Gastrocnemius medialis (tissue), 4 donors: ENCODE results near the gene MS4A4E. TPM values are rescaled to one million over a fixed set of nuclear protein-coding genes. Genes with fewer than 3 reads are reported as not detected.
A peak's percentile ranks its signal among the peaks of the same experiment; 100 is the strongest.

Experiments used
- ATAC-seq, 2 donors: fragments of 150-250 bp; one replicate each; pipeline ENCODE4 v1.9.1; 2016
- DNase-seq, 2 donors: peaks; one replicate each; pipeline ENCODE4 v3.0.0-alpha.2; 2019
- H3K27ac ChIP-seq, 4 donors: fragments of 200-600 bp; sonication (generic); 1 replicate in 1 of 4; 2 replicates in 3 of 4; pipeline ENCODE4 v1.5.1; 2016 to 2018; ENCODE audit warnings: mild to moderate bottlenecking in 2 of 4, moderate library complexity in 1 of 4
- H3K27me3 ChIP-seq, 3 donors: fragments of 200-600 bp; sonication (generic) in 2 of 3; 1 replicate in 1 of 3; 2 replicates in 2 of 3; pipeline versions ENCODE4 v1.5.1 to v1.6.0; 2016 to 2019; ENCODE audit warnings: mild to moderate bottlenecking in 1 of 3, moderate library complexity in 1 of 3
- H3K36me3 ChIP-seq, 2 donors: fragments of 200-600 bp; sonication (generic) in 1 of 2; one replicate each; pipeline ENCODE4 v1.5.1; 2017 to 2018
- H3K4me1 ChIP-seq, 2 donors: fragments of 200-600 bp; sonication (generic) in 1 of 2; one replicate each; pipeline ENCODE4 v1.5.1; 2016 to 2017; ENCODE audit warnings: mild to moderate bottlenecking in 2 of 2
- H3K4me3 ChIP-seq, 4 donors: fragments of 200-600 bp; sonication (generic) in 3 of 4; 1 replicate in 1 of 4; 2 replicates in 3 of 4; pipeline ENCODE4 v1.5.1; 2016 to 2019; ENCODE audit warnings: mild to moderate bottlenecking in 2 of 4
- H3K9me3 ChIP-seq, 3 donors: fragments of 200-600 bp; sonication (generic) in 2 of 3; 1 replicate in 1 of 3; 2 replicates in 2 of 3; pipeline ENCODE4 v1.5.1; 2016 to 2019
- CTCF ChIP-seq, 5 experiments: fragments of 450-650 bp in 3 of 5; fragments of 200-600 bp in 2 of 5; sonication (generic) in 2 of 5; IDR thresholded peaks in 4 of 5; conservative IDR thresholded peaks in 1 of 5; 1 replicate in 4 of 5; 2 replicates in 1 of 5; pipeline ENCODE4 v1.5.1; 2016 to 2019; ENCODE audit warnings: antibody characterized with exemption in 5 of 5, mild to moderate bottlenecking in 3 of 5, moderate library complexity in 3 of 5
- POLR2A ChIP-seq, 2 donors: fragments of 450-650 bp; IDR thresholded peaks; one replicate each; pipeline ENCODE4 v1.6.1; 2017; ENCODE audit warnings: antibody characterized with exemption in 2 of 2, mild to moderate bottlenecking in 2 of 2, moderate library complexity in 2 of 2
- in situ Hi-C, 4 donors: fragments of 200-750 bp; cut with MboI; loops; one replicate each; pipeline versions ENCODE4 v1.15.0 to v1.8.0; 2017; ENCODE audit warnings: low sequenced_read_pairs in 4 of 4
- intact Hi-C: fragments of 100-400 bp; cut with DNase I; formaldehyde crosslinking; loops from one replicate; pipeline ENCODE4 v1.15.1; 2023; ENCODE audit warnings: low total_unique reads
- total RNA-seq, 4 donors: library from RNA; depleted of rRNA; stranded (reverse); fragments of >200 nt; gene quantifications; one replicate each; pipeline versions ENCODE4 v1.1.0 to v1.2.3, GENCODE V29; 2016

MS4A4E gene
- total RNA-seq, 4 donors from 2014 or later: 2.8 TPM; not detected in 3

DNA sequence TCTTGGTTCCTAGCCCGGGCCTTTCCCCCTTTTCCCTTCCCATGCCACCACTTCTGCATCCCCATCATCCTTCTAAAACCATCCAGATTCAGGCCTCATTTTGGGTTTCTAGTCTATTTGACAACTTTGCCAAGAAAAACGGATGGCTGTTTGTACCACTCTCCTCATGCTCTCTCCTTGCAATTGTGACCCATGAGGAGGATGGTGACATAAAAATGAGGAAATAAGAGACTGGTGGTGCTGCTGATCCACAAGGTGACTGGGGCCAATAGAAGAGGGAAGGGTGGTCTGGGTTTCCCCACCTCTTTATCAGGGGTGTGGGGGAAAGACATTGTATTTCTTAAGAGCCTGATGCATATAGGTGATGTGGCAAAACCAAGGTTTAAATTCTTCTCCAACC, 38.5 kb upstream of the MS4A4E start:
- TF ChIP-seq CTCF (IDR thresholded peaks at IDR 0.05 in 4 of 5, conservative IDR thresholded peaks at IDR 0.05 in 1 of 5) (no peak), POLR2A (IDR thresholded peaks at IDR 0.05) (no peak)
- no peak for ATAC-seq
- in situ Hi-C loops: no loop called here
- no peak overlapping the region for H3K27ac ChIP-seq
- H3K9me3 ChIP-seq: no peaks in the 10 kb centered on the region
- intact Hi-C loops: no loop called here
- no peaks in the 10 kb centered on the region for H3K36me3 ChIP-seq
- no peak for DNase-seq
- H3K27me3 ChIP-seq: no peaks in the 10 kb centered on the region
- H3K4me3 ChIP-seq: peak overlapping the region in 1 of 4 donors; percentile 22
- H3K4me1 ChIP-seq: no peaks in the 10 kb centered on the region

GRCh38 chr11:60280412-60280811, 37.5 kb upstream of the MS4A4E start, which contains the start of gene MS4A4A:
TSS of gene MS4A4A (plus strand) at chr11:60280666. CDS start at chr11:60280676, 10 bp downstream.
- ATAC-seq (no peak), DNase-seq (peak; percentile 6 to 17)
- Histone ChIP-seq H3K27me3 (no peaks in the 10 kb centered on the region), H3K27ac (peak within 1 kb of the TSS in 1 of 4 donors; percentile 14), H3K4me1 (no peaks in the 10 kb centered on the region), H3K9me3 (no peaks in the 10 kb centered on the region), H3K36me3 (no peaks in the 10 kb centered on the region), H3K4me3 (peak within 1 kb of the TSS in 1 of 4 donors; percentile 22)
- in situ Hi-C loops (no loop called here), intact Hi-C loops (no loop called here)
- TF ChIP-seq CTCF (IDR thresholded peaks at IDR 0.05 in 4 of 5, conservative IDR thresholded peaks at IDR 0.05 in 1 of 5): no peak
- TF ChIP-seq POLR2A (IDR thresholded peaks at IDR 0.05): peak in 1 of 2 donors; percentile 9

DNA sequence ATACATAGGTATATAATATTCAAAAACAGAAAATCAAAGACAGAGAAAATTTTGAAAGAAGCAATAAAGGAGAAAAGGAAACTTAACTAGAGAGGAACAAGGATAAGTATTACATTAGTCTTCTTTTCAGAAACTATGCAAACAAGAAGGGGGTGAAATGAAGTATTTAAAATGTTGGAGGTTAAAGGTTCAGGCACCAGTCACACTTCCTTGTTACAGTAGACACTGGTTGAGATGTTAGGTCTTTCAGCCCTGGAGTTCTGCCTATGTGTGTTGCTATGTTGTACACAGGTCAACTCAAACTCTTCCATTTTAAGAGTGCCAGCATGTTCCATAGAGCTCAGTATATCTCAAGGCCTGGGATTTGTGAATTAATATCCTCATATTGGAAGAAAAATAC, 31.5 kb upstream of the MS4A4E start:
- Histone ChIP-seq H3K36me3 (no peaks in the 10 kb centered on the region), H3K4me1 (no peaks in the 10 kb centered on the region), H3K27ac (no peak overlapping the region), H3K9me3 (peaks cover 0 to 10% (median 4%) of the 10 kb centered on the region in 3 donors), H3K27me3 (no peaks in the 10 kb centered on the region), H3K4me3 (no peak overlapping the region)
- no peak for DNase-seq
- in situ Hi-C loops (no loop called here), intact Hi-C loops (no loop called here)
- TF ChIP-seq POLR2A (IDR thresholded peaks at IDR 0.05) (no peak), CTCF (IDR thresholded peaks at IDR 0.05 in 4 of 5, conservative IDR thresholded peaks at IDR 0.05 in 1 of 5) (no peak)
- ATAC-seq: no peak

DNA sequence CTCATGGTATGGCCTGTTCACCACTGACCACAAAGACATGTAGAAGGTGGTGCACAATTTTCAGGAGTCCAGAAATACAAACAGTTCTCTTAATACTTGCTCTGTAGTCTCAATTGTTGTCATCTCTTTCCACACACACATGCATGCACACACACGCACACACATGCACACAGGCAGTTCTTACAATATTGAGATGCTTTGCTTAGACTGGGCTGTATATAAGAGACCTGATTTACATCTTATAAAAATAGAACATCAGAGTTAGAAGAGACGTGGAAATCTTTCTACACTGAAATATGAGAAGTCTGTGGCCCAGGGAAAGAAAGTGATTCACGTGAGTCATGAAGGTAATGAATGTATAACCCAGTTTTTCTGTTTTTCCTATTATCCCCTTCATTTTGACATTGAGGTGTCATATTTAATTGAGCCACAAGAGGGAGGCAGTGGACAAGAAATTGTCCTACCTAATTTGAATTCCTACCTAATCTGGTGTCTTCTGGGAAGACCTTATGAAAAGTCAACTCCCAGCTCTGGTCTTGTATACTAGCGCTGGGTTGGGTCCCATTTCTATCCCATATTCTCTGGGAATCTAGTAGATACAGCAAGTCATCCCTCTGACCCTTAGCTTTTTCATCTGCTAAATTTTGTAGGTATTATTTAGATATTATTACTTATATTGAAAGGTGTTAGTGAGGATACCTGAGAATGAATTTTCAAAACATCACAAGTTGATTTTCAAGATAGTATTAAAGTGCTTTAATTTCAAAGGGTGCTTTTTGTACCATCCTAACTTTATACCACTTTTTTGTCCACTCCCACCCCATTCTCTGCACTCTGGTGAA, 22.7 kb upstream of the MS4A4E start:
- H3K4me3 ChIP-seq: no peak overlapping the region
- in situ Hi-C loops: no loop called here
- H3K36me3 ChIP-seq: no peaks in the 10 kb centered on the region
- no peaks in the 10 kb centered on the region for H3K27me3 ChIP-seq
- DNase-seq (no peak), ATAC-seq (no peak)
- no peaks in the 10 kb centered on the region for H3K4me1 ChIP-seq
- intact Hi-C loops: no loop called here
- no peak overlapping the region for H3K27ac ChIP-seq
- H3K9me3 ChIP-seq: peaks cover 0 to 9% (median 4%) of the 10 kb centered on the region in 3 donors
- TF ChIP-seq POLR2A (IDR thresholded peaks at IDR 0.05): no peak
- peak in 3 of 5 experiments; percentile 26 to 53 (median 47) for TF ChIP-seq CTCF (IDR thresholded peaks at IDR 0.05 in 4 of 5, conservative IDR thresholded peaks at IDR 0.05 in 1 of 5)
